ENCODE measurements around the gene BICRA. TPM values are rescaled to one million over a fixed set of nuclear protein-coding genes. Genes with fewer than 3 reads are reported as not detected.

BICRA gene
- total and polyA plus RNA-seq, 2 experiments from 2014 or later = 3.4 to 5.4 TPM

DNA sequence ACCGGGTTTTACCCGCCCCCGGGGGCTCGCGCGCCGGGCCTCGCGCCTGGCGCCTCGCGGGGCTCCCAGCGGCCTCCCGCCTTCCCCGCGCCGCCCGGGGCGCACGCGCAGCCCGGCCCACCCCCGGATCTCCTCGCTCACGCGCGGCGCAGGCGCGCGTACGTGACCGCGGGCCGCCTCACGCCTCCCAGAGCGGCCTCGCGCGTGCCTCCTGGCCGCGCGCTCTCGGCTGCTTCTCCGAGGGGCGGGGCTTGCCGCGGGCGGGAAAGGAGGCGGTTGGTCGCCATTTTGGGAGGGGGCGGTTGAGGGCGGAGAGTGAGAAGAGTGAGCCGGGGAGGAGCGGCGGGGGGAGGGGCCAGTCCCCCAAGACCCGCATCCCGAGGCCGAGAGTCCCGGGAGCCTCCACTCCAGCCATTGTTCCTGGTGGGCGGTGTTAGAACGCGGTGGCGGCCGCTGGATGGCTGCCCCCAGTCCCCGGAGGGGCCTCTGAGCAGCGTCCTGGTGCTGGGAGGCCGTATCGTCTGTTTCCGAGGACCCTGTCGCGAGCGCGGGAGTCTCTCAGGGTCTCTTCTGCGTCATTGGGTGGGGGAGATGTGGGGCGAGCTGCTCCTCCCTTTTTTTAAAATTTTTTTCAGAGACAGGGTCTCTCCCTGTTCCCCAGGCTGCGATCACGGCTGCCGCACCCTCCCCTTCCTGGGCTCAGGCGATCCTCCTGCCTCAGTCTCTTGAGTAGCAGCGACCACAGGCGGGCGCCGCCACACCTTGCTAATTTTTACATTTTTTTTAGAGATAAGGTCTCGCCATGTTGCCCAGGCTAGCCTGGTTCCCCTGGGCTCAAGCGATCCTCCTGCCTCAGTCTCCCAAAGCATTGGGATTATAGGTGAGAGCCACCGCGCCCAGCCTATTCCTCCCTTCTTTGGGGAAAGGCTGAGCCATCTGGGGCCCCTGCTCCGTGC is 35.6 kb upstream of the BICRA start, which contains the start of gene ZNF541:
Gene ZNF541 (minus strand): TSS at position 78 of the 956 bp plus-strand sequence. CDS start 17,292 bp downstream, outside the sequence.
- Histone ChIP-seq H3K9me2 (replicated peaks; ENCODE audit: insufficient read depth) (no peaks in the 10 kb centered on the region), H3K79me2 (no peaks in the 10 kb centered on the region), H2AFZ (no peak within 1 kb of the TSS), H3K4me1 (ENCODE audit: insufficient read depth) (no peaks in the 10 kb centered on the region), H3K27me3 (no peaks in the 10 kb centered on the region), H4K20me1 (ENCODE audit: insufficient read depth, poor library complexity, severe bottlenecking) (no peaks in the 10 kb centered on the region), H3K27ac (no peak within 1 kb of the TSS), H3K36me3 (replicated peaks; ENCODE audit: insufficient read depth, low read depth) (no peaks in the 10 kb centered on the region), H3K4me3 (no peak within 1 kb of the TSS), H3K9me3 (ENCODE audit: low read depth) (no peaks in the 10 kb centered on the region), H3K4me2 (no peak within 1 kb of the TSS)
- no peak for TF ChIP-seq EZH2phosphoT487 (IDR thresholded peaks at IDR 0.05; ENCODE audit: low read depth, severe bottlenecking, unreplicated experiment)
- TF ChIP-seq EZH2 (IDR thresholded peaks at IDR 0.05; ENCODE audit: borderline replicate concordance) = no peak
- TF ChIP-seq, protein P1, sequence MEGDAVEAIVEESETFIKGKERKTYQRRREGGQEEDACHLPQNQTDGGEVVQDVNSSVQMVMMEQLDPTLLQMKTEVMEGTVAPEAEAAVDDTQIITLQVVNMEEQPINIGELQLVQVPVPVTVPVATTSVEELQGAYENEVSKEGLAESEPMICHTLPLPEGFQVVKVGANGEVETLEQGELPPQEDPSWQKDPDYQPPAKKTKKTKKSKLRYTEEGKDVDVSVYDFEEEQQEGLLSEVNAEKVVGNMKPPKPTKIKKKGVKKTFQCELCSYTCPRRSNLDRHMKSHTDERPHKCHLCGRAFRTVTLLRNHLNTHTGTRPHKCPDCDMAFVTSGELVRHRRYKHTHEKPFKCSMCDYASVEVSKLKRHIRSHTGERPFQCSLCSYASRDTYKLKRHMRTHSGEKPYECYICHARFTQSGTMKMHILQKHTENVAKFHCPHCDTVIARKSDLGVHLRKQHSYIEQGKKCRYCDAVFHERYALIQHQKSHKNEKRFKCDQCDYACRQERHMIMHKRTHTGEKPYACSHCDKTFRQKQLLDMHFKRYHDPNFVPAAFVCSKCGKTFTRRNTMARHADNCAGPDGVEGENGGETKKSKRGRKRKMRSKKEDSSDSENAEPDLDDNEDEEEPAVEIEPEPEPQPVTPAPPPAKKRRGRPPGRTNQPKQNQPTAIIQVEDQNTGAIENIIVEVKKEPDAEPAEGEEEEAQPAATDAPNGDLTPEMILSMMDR (IDR thresholded peaks at IDR 0.05; ENCODE audit: poor library complexity) = no peak
- over 99% methylated on average over 33 of the region's 89 CpGs for WGBS (ENCODE audit: low lambda C conversion rate, missing lambda C conversion rate)
- DNase-seq (ENCODE audit: low spot score) = no peak

DNA sequence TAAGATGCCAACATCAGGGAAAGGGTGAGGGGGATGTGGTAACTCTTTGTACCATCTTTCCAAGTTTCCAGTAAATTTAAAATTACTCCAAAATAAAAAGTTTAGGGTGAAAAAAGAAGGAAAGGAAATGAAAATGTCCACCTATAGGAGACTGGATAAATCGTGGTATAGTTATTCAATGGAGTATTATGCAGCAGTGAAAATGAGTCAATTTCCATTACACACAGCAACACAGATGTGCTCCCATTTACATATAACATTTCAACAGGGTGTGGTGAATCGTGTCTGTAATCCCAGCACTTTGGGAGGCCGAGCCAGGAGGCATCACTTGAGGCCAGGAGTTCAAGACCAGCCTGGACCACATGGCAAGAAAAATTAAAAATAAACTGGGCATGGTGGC is 28.5 kb upstream of the BICRA start:
- DNase-seq (ENCODE audit: low spot score) = no peak
- no peaks in the 10 kb centered on the region for H3K9me2 ChIP-seq (replicated peaks; ENCODE audit: insufficient read depth)
- H3K27ac ChIP-seq = no peak overlapping the region
- no peak overlapping the region for H3K4me2 ChIP-seq
- H3K4me3 ChIP-seq = no peak overlapping the region
- H3K79me2 ChIP-seq = no peaks in the 10 kb centered on the region
- no peaks in the 10 kb centered on the region for H4K20me1 ChIP-seq (ENCODE audit: insufficient read depth, poor library complexity, severe bottlenecking)
- TF ChIP-seq, protein P1 (IDR thresholded peaks at IDR 0.05; ENCODE audit: poor library complexity) = no peak
- no peak for TF ChIP-seq EZH2phosphoT487 (IDR thresholded peaks at IDR 0.05; ENCODE audit: low read depth, severe bottlenecking, unreplicated experiment)
- no peak for TF ChIP-seq EZH2 (IDR thresholded peaks at IDR 0.05; ENCODE audit: borderline replicate concordance)
- H3K36me3 ChIP-seq (replicated peaks; ENCODE audit: insufficient read depth, low read depth) = no peaks in the 10 kb centered on the region
- no peaks in the 10 kb centered on the region for H3K9me3 ChIP-seq (ENCODE audit: low read depth)
- H3K4me1 ChIP-seq (ENCODE audit: insufficient read depth) = no peaks in the 10 kb centered on the region
- no peaks in the 10 kb centered on the region for H3K27me3 ChIP-seq
- WGBS (ENCODE audit: low lambda C conversion rate, missing lambda C conversion rate) = 81% methylated on average over 3 of the region's 3 CpGs
- H2AFZ ChIP-seq = no peak overlapping the region

DNA sequence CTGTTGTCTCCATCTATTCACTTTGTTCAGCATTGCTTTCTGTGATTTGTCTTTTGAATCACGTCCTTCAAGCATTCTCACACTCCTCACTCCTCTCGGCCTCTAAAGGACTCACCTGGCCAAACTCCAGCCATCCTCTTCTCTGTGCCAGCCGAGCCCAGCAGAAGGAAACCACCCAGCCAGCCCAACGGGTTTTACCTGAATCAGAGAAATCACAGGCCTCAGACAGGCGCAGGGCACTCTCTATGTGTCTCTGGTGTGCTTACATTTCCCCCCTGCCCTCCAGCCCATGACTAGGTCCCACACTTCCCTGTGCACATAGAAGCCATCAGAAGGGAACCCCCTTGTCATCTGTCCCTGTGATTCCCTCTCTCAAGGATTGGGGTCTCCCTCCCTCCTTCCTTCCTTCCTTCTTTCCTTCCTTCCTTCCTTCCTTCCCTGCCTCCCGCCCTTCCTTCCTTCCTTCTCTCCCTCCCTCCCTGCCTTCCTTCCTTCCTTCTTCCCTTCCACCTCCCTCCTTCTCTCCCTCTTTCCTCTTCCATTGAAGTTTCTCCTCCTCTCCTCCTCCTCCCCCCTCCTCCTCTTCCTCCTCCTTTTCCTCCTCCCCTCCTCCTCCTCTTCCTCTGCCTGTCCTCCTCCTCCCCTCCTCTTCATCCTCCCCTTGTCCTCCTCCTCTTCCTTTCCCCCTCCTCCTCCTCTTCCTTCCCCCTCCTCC is 27.2 kb upstream of the BICRA start:
- no peaks in the 10 kb centered on the region for H3K9me2 ChIP-seq (replicated peaks; ENCODE audit: insufficient read depth)
- H3K36me3 ChIP-seq (replicated peaks; ENCODE audit: insufficient read depth, low read depth) = no peaks in the 10 kb centered on the region
- H3K9me3 ChIP-seq (ENCODE audit: low read depth) = no peaks in the 10 kb centered on the region
- no peak overlapping the region for H3K4me2 ChIP-seq
- H3K4me1 ChIP-seq (ENCODE audit: insufficient read depth) = no peaks in the 10 kb centered on the region
- H2AFZ ChIP-seq = no peak overlapping the region
- DNase-seq (ENCODE audit: low spot score) = no peak
- H4K20me1 ChIP-seq (ENCODE audit: insufficient read depth, poor library complexity, severe bottlenecking) = no peaks in the 10 kb centered on the region
- no peak overlapping the region for H3K4me3 ChIP-seq
- 63% methylated on average over 5 of the region's 6 CpGs for WGBS (ENCODE audit: low lambda C conversion rate, missing lambda C conversion rate)
- no peak overlapping the region for H3K27ac ChIP-seq
- no peaks in the 10 kb centered on the region for H3K79me2 ChIP-seq
- TF ChIP-seq, protein P1 (IDR thresholded peaks at IDR 0.05; ENCODE audit: poor library complexity) = no peak
- no peak for TF ChIP-seq EZH2phosphoT487 (IDR thresholded peaks at IDR 0.05; ENCODE audit: low read depth, severe bottlenecking, unreplicated experiment)
- no peak for TF ChIP-seq EZH2 (IDR thresholded peaks at IDR 0.05; ENCODE audit: borderline replicate concordance)
- H3K27me3 ChIP-seq = no peaks in the 10 kb centered on the region

All from hepatocyte (in vitro differentiated cells).